ENCODE results near the gene CACNA1C.

CACNA1C gene

GRCh38 chr12:2453761-2454090, 400.9 kb downstream of the CACNA1C start:
- no peaks in the 10 kb centered on the region for H3F3A ChIP-seq (ENCODE audit: control insufficient read depth, insufficient read depth)
- H3K9me3 ChIP-seq (ENCODE audit: control insufficient read depth, insufficient read depth, low read length), result no peaks in the 10 kb centered on the region
- H3K4me1 ChIP-seq (ENCODE audit: control insufficient read depth, low read length), result no peaks in the 10 kb centered on the region
- H3K27ac ChIP-seq (ENCODE audit: low read depth, low read length), result no peak overlapping the region
- H3K9me2 ChIP-seq (replicated peaks; ENCODE audit: control insufficient read depth, low read length), result no peaks in the 10 kb centered on the region
- H3K27me3 ChIP-seq (ENCODE audit: control insufficient read depth, low read length), result no peaks in the 10 kb centered on the region
- no peak overlapping the region for H3K4me2 ChIP-seq (ENCODE audit: low read length)
- H3K36me3 ChIP-seq (ENCODE audit: control insufficient read depth, low read length), result no peaks in the 10 kb centered on the region
- H3K4me3 ChIP-seq (ENCODE audit: low read length), result no peak overlapping the region
- H3K79me2 ChIP-seq (ENCODE audit: control insufficient read depth, low read length), result no peaks in the 10 kb centered on the region
- H4K20me1 ChIP-seq (ENCODE audit: control insufficient read depth, insufficient read depth, low read depth, low read length), result no peaks in the 10 kb centered on the region
- TF ChIP-seq CTCF (IDR thresholded peaks at IDR 0.05; ENCODE audit: low read depth, low read length, poor library complexity, severe bottlenecking) (no peak), EZH2phosphoT487 (IDR thresholded peaks at IDR 0.05; ENCODE audit: borderline replicate concordance, low read length) (no peak)

- H3K36me3 ChIP-seq (ENCODE audit: control insufficient read depth, low read length), result no peaks in the 10 kb centered on the region
- H3K9me2 ChIP-seq (replicated peaks; ENCODE audit: control insufficient read depth, low read length), result no peaks in the 10 kb centered on the region
- no peaks in the 10 kb centered on the region for H3K9me3 ChIP-seq (ENCODE audit: control insufficient read depth, insufficient read depth, low read length)
- no peaks in the 10 kb centered on the region for H3K79me2 ChIP-seq (ENCODE audit: control insufficient read depth, low read length)
- H3K27me3 ChIP-seq (ENCODE audit: control insufficient read depth, low read length), result no peaks in the 10 kb centered on the region
- no peak overlapping the region for H3K4me2 ChIP-seq (ENCODE audit: low read length)
- no peak for TF ChIP-seq CTCF (IDR thresholded peaks at IDR 0.05; ENCODE audit: low read depth, low read length, poor library complexity, severe bottlenecking)
- TF ChIP-seq EZH2phosphoT487 (IDR thresholded peaks at IDR 0.05; ENCODE audit: borderline replicate concordance, low read length), result no peak
- no peaks in the 10 kb centered on the region for H3K4me1 ChIP-seq (ENCODE audit: control insufficient read depth, low read length)
- no peak overlapping the region for H3K4me3 ChIP-seq (ENCODE audit: low read length)
- no peak overlapping the region for H3K27ac ChIP-seq (ENCODE audit: low read depth, low read length)
- no peaks in the 10 kb centered on the region for H4K20me1 ChIP-seq (ENCODE audit: control insufficient read depth, insufficient read depth, low read depth, low read length)
- no peaks in the 10 kb centered on the region for H3F3A ChIP-seq (ENCODE audit: control insufficient read depth, insufficient read depth)
These were observed 401.9 kb downstream of the CACNA1C start for GRCh38 chr12:2454601-2455177.

GRCh38 chr12:2455410-2455809, 402.6 kb downstream of the CACNA1C start:
- Histone ChIP-seq H3K27ac (ENCODE audit: low read depth, low read length) (no peak overlapping the region), H3K27me3 (ENCODE audit: control insufficient read depth, low read length) (no peaks in the 10 kb centered on the region), H3K79me2 (ENCODE audit: control insufficient read depth, low read length) (no peaks in the 10 kb centered on the region), H3K36me3 (ENCODE audit: control insufficient read depth, low read length) (no peaks in the 10 kb centered on the region), H3F3A (ENCODE audit: control insufficient read depth, insufficient read depth) (no peaks in the 10 kb centered on the region), H3K4me1 (ENCODE audit: control insufficient read depth, low read length) (no peaks in the 10 kb centered on the region), H3K9me2 (replicated peaks; ENCODE audit: control insufficient read depth, low read length) (no peaks in the 10 kb centered on the region), H3K9me3 (ENCODE audit: control insufficient read depth, insufficient read depth, low read length) (no peaks in the 10 kb centered on the region), H4K20me1 (ENCODE audit: control insufficient read depth, insufficient read depth, low read depth, low read length) (no peaks in the 10 kb centered on the region), H3K4me3 (ENCODE audit: low read length) (no peak overlapping the region), H3K4me2 (ENCODE audit: low read length) (no peak overlapping the region)
- TF ChIP-seq CTCF (IDR thresholded peaks at IDR 0.05; ENCODE audit: low read depth, low read length, poor library complexity, severe bottlenecking) (no peak), EZH2phosphoT487 (IDR thresholded peaks at IDR 0.05; ENCODE audit: borderline replicate concordance, low read length) (no peak)

Data from DOHH2 (cell line).